WTC11 (cell line): ENCODE data around the gene ADCY5. TPM values are rescaled to one million over a fixed set of nuclear protein-coding genes. Genes with fewer than 3 reads are reported as not detected.

ENCODE experiments used
- ATAC-seq: fragments of 200-7000 bp; cut with Tn5 transposase; 2 replicates; pipeline ENCODE4 v1.10.0; 2021; ENCODE audit warnings: mild to moderate bottlenecking, moderate library complexity
- CTCF ChIA-PET: fragments of 300-600 bp; sonication (Branson Sonifier 250); formaldehyde crosslinking; loops from one replicate; lab custom pipeline; 2021; ENCODE audit warnings: antibody characterized with exemption; lab: Charles Lee
- POLR2A ChIA-PET: fragments of 350-600 bp; sonication (Branson Sonifier 250); formaldehyde crosslinking; loops from one replicate; lab custom pipeline; 2021; ENCODE audit warnings: antibody characterized with exemption; lab: Charles Lee
- DNase-seq: peaks from one replicate; pipeline ENCODE4 v3.0.0; 2021; ENCODE audit warnings: low spot score
- H3K27ac Mint-ChIP-seq: 2 replicates; pipeline ENCODE4 v1.8.0; 2021; ENCODE audit warnings: mixed read lengths
- H3K27me3 Mint-ChIP-seq: 2 replicates; pipeline ENCODE4 v1.8.0; 2021; ENCODE audit warnings: low read depth, mild to moderate bottlenecking, moderate library complexity, mixed read lengths
- H3K36me3 Mint-ChIP-seq: 2 replicates; pipeline ENCODE4 v1.8.0; 2021; ENCODE audit warnings: mixed read lengths
- H3K4me1 Mint-ChIP-seq: 2 replicates; pipeline ENCODE4 v1.8.0; 2022; ENCODE audit warnings: mixed read lengths
- H3K4me3 Mint-ChIP-seq: 2 replicates; pipeline ENCODE4 v1.8.0; 2021; ENCODE audit warnings: mild to moderate bottlenecking, moderate library complexity, mixed read lengths
- H3K9me3 Mint-ChIP-seq: 2 replicates; pipeline ENCODE4 v1.8.0; 2021; ENCODE audit warnings: mixed read lengths
- AFF4 ChIP-seq: sonication (generic); formaldehyde crosslinking; IDR thresholded peaks from 2 replicates; pipeline ENCODE4 v1.8.1; 2023; ENCODE audit warnings: mild to moderate bottlenecking, missing genetic modification reagents, borderline replicate concordance
- ATF6 ChIP-seq: sonication (generic); formaldehyde crosslinking; IDR thresholded peaks from 2 replicates; pipeline ENCODE4 v1.8.1; 2023; ENCODE audit warnings: mild to moderate bottlenecking, missing genetic modification reagents
- CREM ChIP-seq: sonication (generic); formaldehyde crosslinking; IDR thresholded peaks from 2 replicates; pipeline ENCODE4 v1.8.1; 2022; ENCODE audit warnings: mild to moderate bottlenecking, missing genetic modification reagents, moderate library complexity
- E2F5 ChIP-seq: sonication (generic); formaldehyde crosslinking; IDR thresholded peaks from 2 replicates; pipeline ENCODE4 v1.8.1; 2022; ENCODE audit warnings: mild to moderate bottlenecking, moderate library complexity, missing genetic modification reagents
- HMGXB4 ChIP-seq: sonication (generic); formaldehyde crosslinking; IDR thresholded peaks from 2 replicates; pipeline ENCODE4 v1.8.1; 2023; ENCODE audit warnings: mild to moderate bottlenecking, moderate library complexity, missing genetic modification reagents
- IRF2 ChIP-seq: sonication (generic); formaldehyde crosslinking; IDR thresholded peaks from 2 replicates; pipeline ENCODE4 v1.8.0; 2022; ENCODE audit warnings: low read depth, missing genetic modification reagents, borderline replicate concordance
- MXD4 ChIP-seq: fragments of 250-450 bp; sonication (Bioruptor Pico); IDR thresholded peaks from 2 replicates; pipeline ENCODE4 v1.8.0; 2021; ENCODE audit warnings: mild to moderate bottlenecking, moderate library complexity, borderline replicate concordance
- NR1H2 ChIP-seq: sonication (generic); formaldehyde crosslinking; IDR thresholded peaks from 2 replicates; pipeline ENCODE4 v1.9.0; 2021; ENCODE audit warnings: mild to moderate bottlenecking, moderate library complexity, missing genetic modification reagents
- SP1 ChIP-seq: sonication (generic); formaldehyde crosslinking; conservative IDR thresholded peaks from 2 replicates; pipeline ENCODE4 v1.8.1; 2022; ENCODE audit warnings: missing genetic modification reagents
- TCF7 ChIP-seq: sonication (generic); formaldehyde crosslinking; IDR thresholded peaks from 2 replicates; pipeline ENCODE4 v1.8.0; 2022; ENCODE audit warnings: mild to moderate bottlenecking, low read depth, missing genetic modification reagents, moderate library complexity
- ZBTB21 ChIP-seq: sonication (generic); formaldehyde crosslinking; IDR thresholded peaks from 2 replicates; pipeline ENCODE4 v1.8.1; 2023; ENCODE audit warnings: mild to moderate bottlenecking, missing genetic modification reagents, borderline replicate concordance
- ZNF121 ChIP-seq: sonication (generic); formaldehyde crosslinking; IDR thresholded peaks from 2 replicates; pipeline ENCODE4 v1.8.0; 2023; ENCODE audit warnings: missing genetic modification reagents
- ZNF138 ChIP-seq: sonication (generic); formaldehyde crosslinking; conservative IDR thresholded peaks from 2 replicates; pipeline ENCODE4 v1.8.1; 2022; ENCODE audit warnings: mild to moderate bottlenecking, moderate library complexity, missing genetic modification reagents
- ZNF219 ChIP-seq: sonication (generic); formaldehyde crosslinking; IDR thresholded peaks from 2 replicates; pipeline ENCODE4 v1.8.0; 2023; ENCODE audit warnings: missing genetic modification reagents, mild to moderate bottlenecking, borderline replicate concordance
- ZNF671 ChIP-seq: fragments of 250-450 bp; sonication (Bioruptor Pico); IDR thresholded peaks from 2 replicates; pipeline ENCODE4 v1.8.0; 2021; ENCODE audit warnings: mild to moderate bottlenecking
- total RNA-seq: library from RNA; stranded (reverse); gene quantifications from 3 replicates; pipeline ENCODE4 v1.2.3, GENCODE V29; 2021
- TF ChIP-seq, protein P1 (sequence below): fragments of 250-450 bp; sonication (Bioruptor Pico); IDR thresholded peaks from 2 replicates; pipeline ENCODE4 v1.9.0; 2021; ENCODE audit warnings: mild to moderate bottlenecking
- TF ChIP-seq, protein P2 (sequence below): sonication (generic); formaldehyde crosslinking; IDR thresholded peaks from 2 replicates; pipeline ENCODE4 v1.8.1; 2022; ENCODE audit warnings: low read depth, missing genetic modification reagents, borderline replicate concordance
- TF ChIP-seq, protein P3 (sequence below): sonication (generic); formaldehyde crosslinking; IDR thresholded peaks from 2 replicates; pipeline ENCODE4 v1.8.0; 2022; ENCODE audit warnings: mild to moderate bottlenecking, missing genetic modification reagents

The ADCY5 gene
- total RNA-seq, 1 experiment from 2014 or later: 23.5 TPM

- no peaks in the 10 kb centered on the region; the same call in 1 of the 2 replicates for H3K27me3 Mint-ChIP-seq
- no peaks in the 10 kb centered on the region for H3K9me3 Mint-ChIP-seq
- DNase-seq: no peak
- POLR2A ChIA-PET: no interaction called here
- H3K4me1 Mint-ChIP-seq: 0 out of 2 replicates have a peak, but pooled peaks cover 3% of the 10 kb centered on the region
- no peak overlapping the region for H3K4me3 Mint-ChIP-seq
- H3K27ac Mint-ChIP-seq: no peak overlapping the region
- H3K36me3 Mint-ChIP-seq: no peaks in the 10 kb centered on the region
- TF ChIP-seq ATF6 (no peak), ZBTB21 (CRISPR knock-in tag) (no peak), TCF7 (CRISPR knock-in tag) (no peak), NR1H2 (CRISPR knock-in tag) (no peak), ZNF671 (CRISPR knock-in tag) (no peak), IRF2 (CRISPR knock-in tag) (no peak), HMGXB4 (CRISPR knock-in tag) (no peak), ZNF138 (no peak), E2F5 (CRISPR knock-in tag) (no peak), ZNF219 (no peak), CREM (no peak), MXD4 (CRISPR knock-in tag) (no peak), ZNF121 (CRISPR knock-in tag) (no peak), SP1 (CRISPR knock-in tag) (no peak), AFF4 (CRISPR knock-in tag) (no peak)
- TF ChIP-seq, protein P1, sequence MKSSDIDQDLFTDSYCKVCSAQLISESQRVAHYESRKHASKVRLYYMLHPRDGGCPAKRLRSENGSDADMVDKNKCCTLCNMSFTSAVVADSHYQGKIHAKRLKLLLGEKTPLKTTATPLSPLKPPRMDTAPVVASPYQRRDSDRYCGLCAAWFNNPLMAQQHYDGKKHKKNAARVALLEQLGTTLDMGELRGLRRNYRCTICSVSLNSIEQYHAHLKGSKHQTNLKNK (CRISPR knock-in tag): no peak
- TF ChIP-seq, protein P2, sequence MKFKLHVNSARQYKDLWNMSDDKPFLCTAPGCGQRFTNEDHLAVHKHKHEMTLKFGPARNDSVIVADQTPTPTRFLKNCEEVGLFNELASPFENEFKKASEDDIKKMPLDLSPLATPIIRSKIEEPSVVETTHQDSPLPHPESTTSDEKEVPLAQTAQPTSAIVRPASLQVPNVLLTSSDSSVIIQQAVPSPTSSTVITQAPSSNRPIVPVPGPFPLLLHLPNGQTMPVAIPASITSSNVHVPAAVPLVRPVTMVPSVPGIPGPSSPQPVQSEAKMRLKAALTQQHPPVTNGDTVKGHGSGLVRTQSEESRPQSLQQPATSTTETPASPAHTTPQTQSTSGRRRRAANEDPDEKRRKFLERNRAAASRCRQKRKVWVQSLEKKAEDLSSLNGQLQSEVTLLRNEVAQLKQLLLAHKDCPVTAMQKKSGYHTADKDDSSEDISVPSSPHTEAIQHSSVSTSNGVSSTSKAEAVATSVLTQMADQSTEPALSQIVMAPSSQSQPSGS (CRISPR knock-in tag): no peak
- TF ChIP-seq, protein P3, sequence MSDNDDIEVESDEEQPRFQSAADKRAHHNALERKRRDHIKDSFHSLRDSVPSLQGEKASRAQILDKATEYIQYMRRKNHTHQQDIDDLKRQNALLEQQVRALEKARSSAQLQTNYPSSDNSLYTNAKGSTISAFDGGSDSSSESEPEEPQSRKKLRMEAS (CRISPR knock-in tag): no peak
- TF ChIP-seq, all 79 proteins: peak for 0
- CTCF ChIA-PET: interaction anchor here (0.6 to 1.6 kb wide), 2 partner anchors 9 to 108 kb away, joined by 3 to 6 read pairs; no protein-coding TSS in a partner anchor
- ATAC-seq: no peak
These were observed 31.0 kb upstream of the ADCY5 start for GRCh38 chr3:123479891-123480290.
